Measurements from ENCODE around the gene RPL5. TPM values are rescaled to one million over a fixed set of nuclear protein-coding genes. Genes with fewer than 3 reads are reported as not detected.

The RPL5 gene
- total RNA-seq, 1 donor from 2014 or later = 618 TPM

DNA sequence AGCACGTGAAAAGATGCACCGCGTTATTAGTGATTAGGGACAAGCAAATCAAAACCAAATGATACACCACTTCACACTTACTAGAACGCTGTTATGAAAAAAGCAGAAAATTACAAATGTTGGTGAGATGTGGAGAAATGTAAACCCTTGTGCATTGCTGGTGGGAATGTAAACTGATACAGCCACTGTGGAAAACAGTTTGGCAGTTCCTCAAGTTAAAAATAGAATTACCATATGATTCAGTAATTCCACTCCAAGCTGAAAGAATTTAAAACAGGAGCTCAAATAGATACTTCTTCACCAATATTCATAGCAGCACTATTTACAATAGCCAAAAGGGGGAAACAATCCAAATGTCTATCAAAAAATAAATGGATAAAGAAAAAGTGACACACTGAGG is 36.7 kb upstream of the RPL5 start:
- Mint-ChIP-seq H3K36me3 (ENCODE audit: low read depth) (no peaks in the 10 kb centered on the region), H3K4me1 (ENCODE audit: low read depth) (peaks cover 36% of the 10 kb centered on the region), H3K4me3 (ENCODE audit: unreplicated experiment) (no peak overlapping the region), H3K9me3 (ENCODE audit: low read depth) (peaks cover 8% of the 10 kb centered on the region), H3K27me3 (ENCODE audit: low read depth) (no peaks in the 10 kb centered on the region), H3K27ac (ENCODE audit: unreplicated experiment) (peak overlapping the region; percentile 64)
- TF ChIP-seq, protein P1, sequence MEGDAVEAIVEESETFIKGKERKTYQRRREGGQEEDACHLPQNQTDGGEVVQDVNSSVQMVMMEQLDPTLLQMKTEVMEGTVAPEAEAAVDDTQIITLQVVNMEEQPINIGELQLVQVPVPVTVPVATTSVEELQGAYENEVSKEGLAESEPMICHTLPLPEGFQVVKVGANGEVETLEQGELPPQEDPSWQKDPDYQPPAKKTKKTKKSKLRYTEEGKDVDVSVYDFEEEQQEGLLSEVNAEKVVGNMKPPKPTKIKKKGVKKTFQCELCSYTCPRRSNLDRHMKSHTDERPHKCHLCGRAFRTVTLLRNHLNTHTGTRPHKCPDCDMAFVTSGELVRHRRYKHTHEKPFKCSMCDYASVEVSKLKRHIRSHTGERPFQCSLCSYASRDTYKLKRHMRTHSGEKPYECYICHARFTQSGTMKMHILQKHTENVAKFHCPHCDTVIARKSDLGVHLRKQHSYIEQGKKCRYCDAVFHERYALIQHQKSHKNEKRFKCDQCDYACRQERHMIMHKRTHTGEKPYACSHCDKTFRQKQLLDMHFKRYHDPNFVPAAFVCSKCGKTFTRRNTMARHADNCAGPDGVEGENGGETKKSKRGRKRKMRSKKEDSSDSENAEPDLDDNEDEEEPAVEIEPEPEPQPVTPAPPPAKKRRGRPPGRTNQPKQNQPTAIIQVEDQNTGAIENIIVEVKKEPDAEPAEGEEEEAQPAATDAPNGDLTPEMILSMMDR (IDR thresholded peaks at IDR 0.05) = peak; percentile 23
- DNase-seq (ENCODE audit: low spot score) = no peak

DNA sequence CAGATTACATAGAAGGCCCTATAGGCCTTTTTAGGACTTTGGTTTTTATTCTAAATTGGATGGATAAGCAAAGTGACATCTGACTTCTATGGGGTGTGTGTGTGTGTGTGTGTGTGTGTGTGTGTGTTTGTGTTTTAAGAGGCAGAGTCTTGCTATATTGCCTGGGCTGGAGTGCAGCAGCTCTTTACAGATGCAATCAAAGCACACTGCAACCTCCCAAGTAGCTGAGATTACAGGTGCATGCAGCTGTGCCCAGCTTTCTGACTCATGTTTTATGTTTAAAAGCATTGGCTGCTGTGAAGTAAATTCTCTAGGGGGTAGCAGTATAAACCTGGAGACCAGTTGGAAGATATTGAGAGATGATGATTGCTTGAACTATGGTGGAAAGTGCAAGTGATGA is 34.5 kb upstream of the RPL5 start:
- Mint-ChIP-seq H3K9me3 (ENCODE audit: low read depth) (peaks cover 8% of the 10 kb centered on the region), H3K27ac (ENCODE audit: unreplicated experiment) (no peak overlapping the region), H3K36me3 (ENCODE audit: low read depth) (no peaks in the 10 kb centered on the region), H3K4me3 (ENCODE audit: unreplicated experiment) (no peak overlapping the region), H3K27me3 (ENCODE audit: low read depth) (no peaks in the 10 kb centered on the region), H3K4me1 (ENCODE audit: low read depth) (peaks cover 30% of the 10 kb centered on the region)
- TF ChIP-seq, protein P1 (IDR thresholded peaks at IDR 0.05) = no peak
- no peak for DNase-seq (ENCODE audit: low spot score)

DNA sequence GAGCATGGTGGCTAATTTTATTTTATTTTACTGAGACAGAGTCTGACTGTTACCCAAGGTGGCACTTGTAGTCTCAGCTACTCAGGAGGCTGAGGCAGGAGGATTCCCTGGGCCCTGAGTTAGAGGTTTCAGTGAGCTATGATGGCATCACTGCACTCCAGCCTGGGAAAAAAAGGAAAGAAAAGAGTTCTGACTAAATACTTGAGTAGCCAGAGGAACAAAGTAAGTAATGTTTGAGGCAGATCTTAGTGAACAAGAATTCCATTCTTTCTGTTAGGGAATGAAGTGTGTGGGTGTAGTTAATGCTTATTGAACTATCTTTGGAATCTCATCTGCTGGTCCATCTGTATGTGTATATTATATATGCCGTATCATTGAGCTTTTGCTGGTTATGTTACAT is 33.9 kb upstream of the RPL5 start:
- no peak for DNase-seq (ENCODE audit: low spot score)
- Mint-ChIP-seq H3K27me3 (ENCODE audit: low read depth) (no peaks in the 10 kb centered on the region), H3K4me3 (ENCODE audit: unreplicated experiment) (no peak overlapping the region), H3K36me3 (ENCODE audit: low read depth) (no peaks in the 10 kb centered on the region), H3K27ac (ENCODE audit: unreplicated experiment) (peak overlapping the region; percentile 73), H3K9me3 (ENCODE audit: low read depth) (peaks cover 8% of the 10 kb centered on the region), H3K4me1 (ENCODE audit: low read depth) (peaks cover 30% of the 10 kb centered on the region)
- TF ChIP-seq, protein P1 (IDR thresholded peaks at IDR 0.05) = no peak

DNA sequence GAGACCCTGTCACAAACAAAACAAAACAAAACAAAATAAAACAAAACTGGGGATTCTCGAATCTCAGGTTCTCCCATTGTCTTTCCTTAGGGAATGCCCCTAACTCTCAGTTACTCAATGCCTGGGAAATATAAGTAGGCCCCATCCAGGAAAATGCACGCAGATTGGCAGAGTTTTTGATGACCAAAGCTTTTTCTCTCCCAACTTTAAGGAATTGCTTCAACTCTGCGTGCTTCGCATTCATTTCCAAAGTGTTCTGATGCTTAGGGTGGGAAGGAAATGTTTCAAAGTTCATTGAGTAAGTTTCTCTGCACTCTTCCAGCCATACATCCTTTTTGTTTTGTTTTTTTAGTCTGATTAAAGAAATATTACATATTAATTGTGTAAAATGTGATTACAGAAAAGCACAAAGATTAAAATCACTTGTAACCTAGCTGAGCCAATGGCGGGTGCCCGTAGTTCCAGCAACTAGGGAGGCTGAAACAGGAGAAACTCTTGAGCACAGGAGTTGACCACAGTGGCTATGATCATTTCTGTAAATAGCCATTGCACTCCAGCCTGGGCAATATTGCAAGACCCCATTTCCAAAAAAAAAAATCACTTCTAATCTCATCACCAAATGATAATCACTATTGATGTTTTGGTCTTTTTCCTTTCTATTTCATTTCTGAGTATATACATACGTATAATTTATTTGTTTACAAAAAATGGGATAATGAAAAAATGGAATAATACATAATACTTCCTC is 28.5 kb upstream of the RPL5 start:
- Mint-ChIP-seq H3K9me3 (ENCODE audit: low read depth) (no peaks in the 10 kb centered on the region), H3K36me3 (ENCODE audit: low read depth) (no peaks in the 10 kb centered on the region), H3K27me3 (ENCODE audit: low read depth) (no peaks in the 10 kb centered on the region), H3K27ac (ENCODE audit: unreplicated experiment) (no peak overlapping the region), H3K4me1 (ENCODE audit: low read depth) (peaks cover 18% of the 10 kb centered on the region), H3K4me3 (ENCODE audit: unreplicated experiment) (no peak overlapping the region)
- TF ChIP-seq, protein P1 (IDR thresholded peaks at IDR 0.05) = no peak
- DNase-seq (ENCODE audit: low spot score) = no peak

DNA sequence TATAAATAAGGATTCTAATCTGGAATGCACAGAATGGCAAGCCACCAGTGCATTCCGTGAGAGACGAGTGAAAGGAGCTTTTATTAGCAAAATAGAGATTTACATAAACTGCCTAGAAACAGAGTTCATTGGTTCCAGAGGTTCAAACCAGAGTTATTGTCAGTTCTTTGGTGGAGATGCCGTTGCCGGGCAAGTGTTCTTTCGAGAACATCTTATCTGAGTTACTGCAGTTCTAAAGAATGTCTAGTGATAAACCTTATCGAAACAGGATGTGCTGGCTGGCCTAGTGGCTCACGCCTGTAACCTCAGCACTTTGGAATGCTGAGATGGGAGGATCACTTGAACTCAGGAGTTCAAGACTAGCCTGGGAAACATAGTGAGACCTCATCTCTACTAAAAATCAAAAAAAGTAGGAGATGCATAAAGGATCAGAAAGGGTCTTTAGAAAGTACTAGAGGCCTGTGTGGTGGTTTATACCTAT is 27.1 kb upstream of the RPL5 start:
- Mint-ChIP-seq H3K9me3 (ENCODE audit: low read depth) (no peaks in the 10 kb centered on the region), H3K4me1 (ENCODE audit: low read depth) (peaks cover 17% of the 10 kb centered on the region), H3K27me3 (ENCODE audit: low read depth) (no peaks in the 10 kb centered on the region), H3K36me3 (ENCODE audit: low read depth) (no peaks in the 10 kb centered on the region), H3K4me3 (ENCODE audit: unreplicated experiment) (peak overlapping the region; percentile 61), H3K27ac (ENCODE audit: unreplicated experiment) (peak overlapping the region; percentile 94)
- no peak for DNase-seq (ENCODE audit: low spot score)
- TF ChIP-seq, protein P1 (IDR thresholded peaks at IDR 0.05) = no peak
